ENCODE measurements around the gene COA7. TPM values are rescaled to one million over a fixed set of nuclear protein-coding genes. Genes with fewer than 3 reads are reported as not detected.

Gene COA7
- total and polyA plus RNA-seq, 2 experiments from 2014 or later: 8.9 to 19.0 TPM

DNA sequence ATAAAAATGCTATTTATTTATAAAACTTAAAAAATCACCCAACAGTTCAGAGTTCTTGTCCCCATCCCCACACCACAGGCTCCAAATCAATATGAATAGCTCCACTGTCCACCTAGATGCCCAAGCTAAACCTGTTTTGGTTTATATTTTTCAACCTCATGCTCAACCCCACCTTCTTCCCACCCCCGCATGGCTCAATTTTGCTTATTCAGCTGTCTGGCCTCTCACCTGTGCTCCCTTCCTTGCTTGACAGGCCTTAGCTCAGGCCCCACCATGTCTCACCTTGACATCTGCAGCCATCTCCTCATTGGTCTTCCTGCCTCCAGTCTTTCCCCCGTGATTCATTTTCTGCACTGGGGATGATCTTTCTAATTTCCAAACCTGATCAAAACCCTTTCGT, 17.8 kb downstream of the COA7 start:
- H3K27me3 ChIP-seq: no peaks in the 10 kb centered on the region
- H3K4me2 ChIP-seq: no peak overlapping the region
- DNase-seq (ENCODE audit: low spot score): no peak
- no peaks in the 10 kb centered on the region for H4K20me1 ChIP-seq (ENCODE audit: insufficient read depth, poor library complexity, severe bottlenecking)
- TF ChIP-seq, protein P1, sequence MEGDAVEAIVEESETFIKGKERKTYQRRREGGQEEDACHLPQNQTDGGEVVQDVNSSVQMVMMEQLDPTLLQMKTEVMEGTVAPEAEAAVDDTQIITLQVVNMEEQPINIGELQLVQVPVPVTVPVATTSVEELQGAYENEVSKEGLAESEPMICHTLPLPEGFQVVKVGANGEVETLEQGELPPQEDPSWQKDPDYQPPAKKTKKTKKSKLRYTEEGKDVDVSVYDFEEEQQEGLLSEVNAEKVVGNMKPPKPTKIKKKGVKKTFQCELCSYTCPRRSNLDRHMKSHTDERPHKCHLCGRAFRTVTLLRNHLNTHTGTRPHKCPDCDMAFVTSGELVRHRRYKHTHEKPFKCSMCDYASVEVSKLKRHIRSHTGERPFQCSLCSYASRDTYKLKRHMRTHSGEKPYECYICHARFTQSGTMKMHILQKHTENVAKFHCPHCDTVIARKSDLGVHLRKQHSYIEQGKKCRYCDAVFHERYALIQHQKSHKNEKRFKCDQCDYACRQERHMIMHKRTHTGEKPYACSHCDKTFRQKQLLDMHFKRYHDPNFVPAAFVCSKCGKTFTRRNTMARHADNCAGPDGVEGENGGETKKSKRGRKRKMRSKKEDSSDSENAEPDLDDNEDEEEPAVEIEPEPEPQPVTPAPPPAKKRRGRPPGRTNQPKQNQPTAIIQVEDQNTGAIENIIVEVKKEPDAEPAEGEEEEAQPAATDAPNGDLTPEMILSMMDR (IDR thresholded peaks at IDR 0.05; ENCODE audit: poor library complexity): no peak
- TF ChIP-seq EZH2phosphoT487 (IDR thresholded peaks at IDR 0.05; ENCODE audit: low read depth, severe bottlenecking, unreplicated experiment) (no peak), EZH2 (IDR thresholded peaks at IDR 0.05; ENCODE audit: borderline replicate concordance) (no peak)
- no peaks in the 10 kb centered on the region for H3K36me3 ChIP-seq (replicated peaks; ENCODE audit: insufficient read depth, low read depth)
- 100% methylated on average over 3 of the region's 3 CpGs for WGBS (ENCODE audit: low lambda C conversion rate, missing lambda C conversion rate)
- H3K4me1 ChIP-seq (ENCODE audit: insufficient read depth): no peaks in the 10 kb centered on the region
- H3K9me3 ChIP-seq (ENCODE audit: low read depth): no peaks in the 10 kb centered on the region
- no peaks in the 10 kb centered on the region for H3K9me2 ChIP-seq (replicated peaks; ENCODE audit: insufficient read depth)
- no peak overlapping the region for H3K27ac ChIP-seq
- no peak overlapping the region for H3K4me3 ChIP-seq
- no peaks in the 10 kb centered on the region for H3K79me2 ChIP-seq
- H2AFZ ChIP-seq: no peak overlapping the region

DNA sequence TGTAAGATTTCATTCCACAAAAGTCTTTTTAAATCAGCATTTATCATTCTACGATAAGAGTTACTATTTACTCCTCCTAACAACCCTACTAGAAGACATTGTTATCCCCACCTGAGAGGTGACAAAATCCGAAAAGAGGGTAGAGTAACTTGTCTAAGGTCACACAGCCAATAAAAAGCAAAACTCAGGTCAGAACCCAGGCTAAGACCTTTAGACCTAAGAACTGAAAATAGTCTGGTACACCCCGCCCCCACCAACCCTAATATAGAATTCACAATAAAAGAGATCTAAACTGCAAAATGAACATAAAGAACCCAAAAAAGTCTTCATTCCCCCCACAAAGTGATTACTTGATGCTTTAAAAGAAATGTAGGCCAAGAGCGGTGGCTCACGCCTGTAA, 18.6 kb downstream of the COA7 start:
- Histone ChIP-seq H3K9me2 (replicated peaks; ENCODE audit: insufficient read depth) (no peaks in the 10 kb centered on the region), H3K4me3 (no peak overlapping the region), H3K4me1 (ENCODE audit: insufficient read depth) (peaks cover 6% of the 10 kb centered on the region), H3K79me2 (no peaks in the 10 kb centered on the region), H4K20me1 (ENCODE audit: insufficient read depth, poor library complexity, severe bottlenecking) (no peaks in the 10 kb centered on the region), H3K9me3 (ENCODE audit: low read depth) (no peaks in the 10 kb centered on the region), H3K36me3 (replicated peaks; ENCODE audit: insufficient read depth, low read depth) (no peaks in the 10 kb centered on the region), H3K4me2 (no peak overlapping the region), H2AFZ (no peak overlapping the region), H3K27ac (no peak overlapping the region), H3K27me3 (no peaks in the 10 kb centered on the region)
- TF ChIP-seq, protein P1 (IDR thresholded peaks at IDR 0.05; ENCODE audit: poor library complexity): no peak
- TF ChIP-seq EZH2phosphoT487 (IDR thresholded peaks at IDR 0.05; ENCODE audit: low read depth, severe bottlenecking, unreplicated experiment) (no peak), EZH2 (IDR thresholded peaks at IDR 0.05; ENCODE audit: borderline replicate concordance) (no peak)
- DNase-seq (ENCODE audit: low spot score): no peak
- WGBS (ENCODE audit: low lambda C conversion rate, missing lambda C conversion rate): 90% methylated on average over 5 of the region's 5 CpGs

DNA sequence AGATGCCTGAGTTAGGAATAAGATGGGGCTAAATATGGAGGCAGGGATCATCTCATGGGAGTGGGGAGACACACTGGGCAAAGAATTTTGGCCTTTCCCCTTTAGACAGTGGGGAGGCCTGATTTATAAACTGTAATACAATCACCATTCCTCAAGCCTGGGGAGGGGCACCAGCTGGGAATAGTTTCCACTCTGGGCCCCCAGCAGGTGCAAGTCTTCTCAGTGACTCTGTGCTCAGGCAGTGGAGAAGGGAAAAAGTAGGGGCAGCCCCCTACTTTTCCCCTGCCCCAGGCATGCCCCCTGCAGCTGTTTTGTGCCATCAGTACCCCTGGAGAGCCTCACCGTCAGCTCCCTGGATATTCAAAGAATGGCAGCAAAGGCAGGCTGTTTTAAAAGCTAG, 19.1 kb downstream of the COA7 start:
- no peak for DNase-seq (ENCODE audit: low spot score)
- no peaks in the 10 kb centered on the region for H4K20me1 ChIP-seq (ENCODE audit: insufficient read depth, poor library complexity, severe bottlenecking)
- H3K27me3 ChIP-seq: no peaks in the 10 kb centered on the region
- H3K4me3 ChIP-seq: no peak overlapping the region
- WGBS (ENCODE audit: low lambda C conversion rate, missing lambda C conversion rate): 100% methylated on average over 1 of the region's 1 CpG
- H3K9me2 ChIP-seq (replicated peaks; ENCODE audit: insufficient read depth): no peaks in the 10 kb centered on the region
- TF ChIP-seq, protein P1 (IDR thresholded peaks at IDR 0.05; ENCODE audit: poor library complexity): no peak
- TF ChIP-seq EZH2 (IDR thresholded peaks at IDR 0.05; ENCODE audit: borderline replicate concordance) (no peak), EZH2phosphoT487 (IDR thresholded peaks at IDR 0.05; ENCODE audit: low read depth, severe bottlenecking, unreplicated experiment) (no peak)
- H3K9me3 ChIP-seq (ENCODE audit: low read depth): no peaks in the 10 kb centered on the region
- H2AFZ ChIP-seq: no peak overlapping the region
- H3K79me2 ChIP-seq: no peaks in the 10 kb centered on the region
- H3K4me1 ChIP-seq (ENCODE audit: insufficient read depth): peaks cover 9% of the 10 kb centered on the region
- H3K36me3 ChIP-seq (replicated peaks; ENCODE audit: insufficient read depth, low read depth): no peaks in the 10 kb centered on the region
- H3K27ac ChIP-seq: no peak overlapping the region
- no peak overlapping the region for H3K4me2 ChIP-seq

All from hepatocyte (in vitro differentiated cells).